Fibroblast of lung (primary cell): ENCODE measurements around the gene ADCY2.

Experiments used
- CTCF ChIP-seq, 2 donors: IDR thresholded peaks in 1 of 2; conservative IDR thresholded peaks in 1 of 2; 1 replicate in 1 of 2; 2 replicates in 1 of 2; pipeline ENCODE4 v1.5.1; 2011 to 2012; ENCODE audit warnings: low read length in 2 of 2, control low read depth in 1 of 2, inconsistent platforms in 1 of 2, low read depth in 1 of 2, mild to moderate bottlenecking in 1 of 2
- EZH2 ChIP-seq: IDR thresholded peaks from 2 replicates; pipeline ENCODE4 v1.5.1; 2012; ENCODE audit warnings: low read length, control low read depth, mild to moderate bottlenecking; ENCODE audit errors: missing control alignments

GRCh38 chr5:7676455-7676854, 280.5 kb downstream of the ADCY2 start:
- no peak for TF ChIP-seq CTCF (conservative IDR thresholded peaks at IDR 0.05 in 1 of 2, IDR thresholded peaks at IDR 0.05 in 1 of 2; ENCODE audit: low read depth in 1 of 2, low read length in 2 of 2)
- no peak for TF ChIP-seq EZH2
